Neural cell (in vitro differentiated cells): ENCODE results near the gene ALLC.

Experiments used
- CTCF ChIP-seq: fragments of 450-650 bp; IDR thresholded peaks from 2 replicates; pipeline ENCODE4 v1.5.1; 2014; ENCODE audit warnings: antibody characterized with exemption, mild to moderate bottlenecking, moderate library complexity; ENCODE audit not compliant: poor library complexity, severe bottlenecking
- EZH2 ChIP-seq: fragments of 200-600, 300-800 bp; shearing (Covaris generic), sonication (generic); IDR thresholded peaks from 2 replicates; pipeline ENCODE4 v1.6.1; 2014; ENCODE audit warnings: antibody characterized with exemption, low read length, borderline replicate concordance, mild to moderate bottlenecking; ENCODE audit not compliant: insufficient read depth, poor library complexity, severe bottlenecking
- RAD21 ChIP-seq: fragments of 450-650 bp; conservative IDR thresholded peaks from 2 replicates; pipeline ENCODE4 v1.6.1; 2014; ENCODE audit warnings: antibody characterized with exemption, mild to moderate bottlenecking, moderate library complexity

GRCh38 chr2:3677436-3677835 lies 19.4 kb downstream of the ALLC start:
- TF ChIP-seq CTCF (no peak), EZH2 (no peak), RAD21 (no peak)
